Right ventricle myocardium inferior (tissue), 1 donor: ENCODE measurements around the gene LIMK1. TPM values are rescaled to one million over a fixed set of nuclear protein-coding genes. Genes with fewer than 3 reads are reported as not detected.
"Not testable (repeated sequence)": the region's sequence is repeated elsewhere in the genome, so short reads cannot be mapped to it uniquely, and the experiment has no call there.

Experiments
- ATAC-seq: fragments of 200-7000 bp; cut with Tn5 transposase; one replicate; pipeline ENCODE4 v1.9.1; 2020; ENCODE audit warnings: mild to moderate bottlenecking, moderate library complexity
- DNase-seq: peaks from one replicate; pipeline ENCODE4 v3.0.0; 2021; ENCODE audit errors: missing footprints
- intact Hi-C: fragments of 100-400 bp; cut with DNase I; formaldehyde crosslinking; loops from one replicate; pipeline ENCODE4 v1.11.0; 2022
- total RNA-seq: library from RNA; stranded (reverse); fragmentation: NEBNext Ultra II Directional; extraction: Animal tissue kit (Norgen Biotek cat#: 25700); gene quantifications from one replicate; pipeline ENCODE4 v1.2.1, GENCODE V29; 2021
- donor health status: DM: no; HTN: yes; CAD: no; lungs with severe emphysema.

Gene LIMK1
- total RNA-seq, 1 donor from 2014 or later: 8.7 TPM

DNA sequence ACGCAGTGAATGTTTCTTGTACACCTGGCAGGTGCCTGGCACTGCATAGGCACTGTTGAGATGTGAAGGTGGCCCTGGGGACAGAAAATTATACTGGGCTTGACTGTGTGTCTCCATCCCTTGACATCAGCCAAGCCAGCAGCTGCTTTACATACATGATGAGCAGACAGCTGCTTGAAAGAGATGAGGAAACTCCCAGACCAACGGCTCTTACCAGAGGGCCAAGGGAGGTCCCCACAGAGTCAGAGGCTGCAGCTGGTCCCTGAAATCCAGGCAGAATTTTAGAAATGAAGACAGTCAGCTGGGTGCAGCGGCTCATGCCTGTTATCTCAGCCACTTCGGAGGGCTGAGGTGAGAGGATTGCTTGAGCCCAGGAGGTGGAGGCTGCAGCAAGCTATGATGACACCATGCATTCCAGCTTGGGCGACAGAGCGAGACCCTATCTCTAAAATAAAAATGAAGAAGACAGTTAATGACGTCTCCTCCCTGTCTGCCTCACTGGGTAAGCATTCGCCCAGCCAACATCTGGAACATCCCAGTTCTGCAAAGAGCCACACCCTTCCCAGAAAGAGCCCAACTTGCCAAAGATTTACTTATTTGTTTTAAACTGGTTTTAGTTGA is 17.6 kb downstream of the LIMK1 start:
- ATAC-seq: peak; percentile 85
- no peak for DNase-seq
- intact Hi-C loops: no loop called here

DNA sequence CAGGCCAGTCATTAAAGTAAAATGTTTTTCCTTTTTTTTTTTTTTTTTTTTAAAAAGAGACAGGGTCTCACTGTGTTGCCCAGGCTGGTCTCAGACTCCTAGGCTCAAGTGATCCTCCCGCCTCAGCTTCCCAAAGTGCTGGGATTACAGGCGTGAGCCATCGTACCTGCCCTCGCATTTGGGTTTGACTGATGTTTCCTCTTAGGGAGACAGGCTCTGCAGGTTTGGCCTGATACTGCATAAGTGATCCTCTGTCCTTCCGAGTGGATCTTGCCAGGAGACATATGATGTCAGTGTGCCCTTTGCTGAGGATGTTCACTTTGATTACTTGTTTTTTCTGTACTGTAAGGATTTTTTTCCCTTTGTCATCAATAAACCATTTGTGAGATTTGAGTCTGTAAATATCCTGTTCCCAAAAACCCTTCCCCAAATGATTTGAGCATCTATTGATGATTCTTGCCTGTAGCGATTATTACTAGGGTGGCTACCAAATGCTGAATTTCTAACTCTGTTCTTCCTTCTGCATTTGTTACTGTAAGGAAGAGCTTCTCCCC is 19.7 kb downstream of the LIMK1 start:
- intact Hi-C loops: no loop called here
- no peak for DNase-seq
- no peak for ATAC-seq

DNA sequence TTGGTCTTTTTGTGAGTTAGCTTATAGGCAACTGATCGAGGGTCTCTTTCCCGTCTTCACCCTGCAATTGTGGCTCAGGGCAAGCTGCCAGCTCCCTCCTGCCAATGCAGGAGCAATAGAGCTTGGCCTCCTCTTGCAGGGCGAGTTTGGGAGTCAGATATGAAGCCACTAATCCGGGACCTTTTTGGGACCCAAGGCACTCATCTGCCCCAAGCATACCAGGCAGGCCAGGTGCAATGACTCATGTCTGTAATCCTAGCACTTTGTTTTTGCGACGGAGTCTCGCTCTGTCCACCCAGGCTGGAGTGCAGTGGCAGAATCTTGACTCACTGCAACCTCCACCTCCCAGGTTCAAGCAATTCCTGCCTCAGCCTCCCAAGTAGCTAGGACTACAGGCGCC is 21.1 kb downstream of the LIMK1 start:
- ATAC-seq (no peak), DNase-seq (no peak)
- intact Hi-C loops: no loop called here

DNA sequence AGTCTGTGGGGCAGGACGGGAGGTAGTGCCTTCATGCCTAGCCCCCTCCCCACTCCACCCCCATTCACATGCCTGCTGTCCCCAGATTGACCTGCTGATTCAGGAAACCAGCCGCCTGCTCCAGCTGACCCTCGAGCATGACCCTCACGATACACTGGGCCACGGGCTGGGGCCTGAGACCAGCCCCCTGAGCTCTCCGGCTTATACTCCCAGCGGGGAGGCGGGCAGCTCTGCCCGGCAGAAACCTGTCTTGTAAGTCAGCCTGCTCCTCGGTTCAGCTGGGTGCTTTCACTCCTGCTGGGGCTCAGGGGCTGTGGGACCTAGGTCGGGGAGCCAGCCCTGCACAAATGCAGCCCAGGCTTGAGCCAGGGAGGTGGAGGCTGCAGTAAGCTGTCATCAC is 22.4 kb downstream of the LIMK1 start:
- intact Hi-C loops: no loop called here
- DNase-seq: no peak
- ATAC-seq: no peak

DNA sequence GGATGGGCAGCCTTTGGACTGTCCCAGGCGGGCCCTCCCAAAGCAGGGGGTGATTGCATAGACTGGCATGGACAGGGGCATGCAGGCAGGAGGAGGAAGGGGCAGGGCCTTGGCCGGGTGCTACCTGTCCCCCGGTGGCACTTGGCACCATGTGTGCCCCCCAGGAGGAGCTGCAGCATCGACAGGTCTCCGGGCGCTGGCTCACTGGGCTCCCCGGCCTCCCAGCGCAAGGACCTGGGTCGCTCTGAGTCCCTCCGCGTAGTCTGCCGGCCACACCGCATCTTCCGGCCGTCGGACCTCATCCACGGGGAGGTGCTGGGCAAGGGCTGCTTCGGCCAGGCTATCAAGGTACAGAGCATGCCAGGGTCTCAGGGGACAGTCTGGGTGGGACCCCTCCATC is 23.2 kb downstream of the LIMK1 start:
- peak; percentile 39 for ATAC-seq
- no peak for DNase-seq
- intact Hi-C loops: no loop called here

DNA sequence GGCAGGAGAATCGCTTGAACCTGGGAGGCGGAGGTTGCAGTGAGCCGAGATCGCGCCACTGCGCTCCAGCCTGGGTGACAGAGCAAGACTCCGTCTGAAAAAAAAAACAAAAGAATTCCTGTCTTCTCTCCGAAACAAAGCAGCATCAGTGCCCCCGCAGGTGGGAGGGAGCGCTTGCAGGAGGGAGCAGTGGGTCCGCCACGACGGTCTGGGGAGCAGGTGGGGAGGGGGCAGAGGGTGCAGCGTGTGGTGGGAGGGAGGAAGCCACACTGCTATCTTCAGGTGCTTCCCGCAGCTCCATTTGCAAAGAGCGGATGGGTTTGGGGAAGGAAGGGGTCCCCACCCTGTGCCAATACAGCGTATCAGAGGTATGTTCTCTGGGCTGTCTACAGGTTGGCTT is 31.7 kb downstream of the LIMK1 start:
- no peak for ATAC-seq
- DNase-seq: no peak
- intact Hi-C loops: no loop called here

DNA sequence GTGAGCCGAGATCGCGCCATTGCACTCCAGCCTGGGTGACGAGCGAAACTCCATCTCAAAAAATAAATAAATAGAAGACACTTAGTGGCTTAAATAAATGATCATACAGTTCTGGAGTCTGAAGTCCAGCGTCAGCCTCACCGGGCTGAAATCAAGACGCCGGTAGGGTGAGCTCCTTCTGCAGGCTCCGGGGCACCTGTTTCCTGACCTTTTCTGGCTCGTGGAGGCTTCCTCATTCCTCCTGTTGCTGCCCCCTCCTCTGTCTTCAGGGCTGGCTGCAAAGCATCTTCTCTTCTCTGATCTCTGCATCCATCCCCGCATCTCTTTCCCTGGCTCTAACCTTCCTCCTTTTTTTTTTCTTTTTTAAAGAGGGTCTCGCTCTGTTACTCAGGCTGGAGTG is 32.8 kb downstream of the LIMK1 start:
- ATAC-seq: no peak
- intact Hi-C loops: no loop called here

DNA sequence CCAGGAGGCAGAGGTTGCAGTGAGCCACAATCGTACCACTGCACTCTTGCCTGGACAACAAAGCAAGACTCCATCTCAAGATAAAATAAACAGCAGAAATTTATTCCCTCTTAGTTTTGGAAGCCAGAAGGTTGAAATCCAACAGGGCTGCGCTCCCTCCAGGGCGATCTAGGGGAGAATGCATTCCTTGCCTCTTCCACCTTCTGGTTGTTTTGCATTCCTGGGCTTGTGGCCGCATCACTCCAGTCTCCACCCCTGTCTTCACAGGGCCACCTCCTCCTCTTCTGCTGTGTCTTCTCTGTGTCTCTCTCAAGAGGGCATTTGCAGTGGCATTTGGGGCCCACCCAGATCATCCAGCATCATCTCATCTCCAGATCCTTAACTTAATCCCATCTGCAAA is 36.2 kb downstream of the LIMK1 start:
- intact Hi-C loops: no loop called here
- ATAC-seq: no peak

More for the DNA sequence above, 32.8 kb downstream of the LIMK1 start:
- DNase-seq: no peak

DNA sequence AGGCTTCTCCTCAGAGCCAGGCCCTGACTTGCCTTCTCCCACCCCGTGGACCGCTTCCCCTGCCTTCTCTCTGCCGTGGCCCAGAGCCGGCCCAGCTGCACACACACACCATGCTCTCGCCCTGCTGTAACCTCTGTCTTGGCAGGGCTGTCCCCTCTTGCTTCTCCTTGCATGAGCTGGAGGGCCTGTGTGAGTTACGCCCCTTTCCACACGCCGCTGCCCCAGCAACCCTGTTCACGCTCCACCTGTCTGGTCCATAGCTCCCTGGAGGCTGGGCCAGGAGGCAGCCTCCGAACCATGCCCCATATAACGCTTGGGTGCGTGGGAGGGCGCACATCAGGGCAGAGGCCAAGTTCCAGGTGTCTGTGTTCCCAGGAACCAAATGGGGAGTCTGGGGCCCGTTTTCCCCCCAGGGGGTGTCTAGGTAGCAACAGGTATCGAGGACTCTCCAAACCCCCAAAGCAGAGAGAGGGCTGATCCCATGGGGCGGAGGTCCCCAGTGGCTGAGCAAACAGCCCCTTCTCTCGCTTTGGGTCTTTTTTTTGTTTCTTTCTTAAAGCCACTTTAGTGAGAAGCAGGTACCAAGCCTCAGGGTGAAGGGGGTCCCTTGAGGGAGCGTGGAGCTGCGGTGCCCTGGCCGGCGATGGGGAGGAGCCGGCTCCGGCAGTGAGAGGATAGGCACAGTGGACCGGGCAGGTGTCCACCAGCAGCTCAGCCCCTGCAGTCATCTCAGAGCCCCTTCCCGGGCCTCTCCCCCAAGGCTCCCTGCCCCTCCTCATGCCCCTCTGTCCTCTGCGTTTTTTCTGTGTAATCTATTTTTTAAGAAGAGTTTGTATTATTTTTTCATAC is 38.0 kb downstream of the LIMK1 start:
- intact Hi-C loops: no loop called here

More for the DNA sequence above, 36.2 kb downstream of the LIMK1 start:
- no peak for DNase-seq

DNA sequence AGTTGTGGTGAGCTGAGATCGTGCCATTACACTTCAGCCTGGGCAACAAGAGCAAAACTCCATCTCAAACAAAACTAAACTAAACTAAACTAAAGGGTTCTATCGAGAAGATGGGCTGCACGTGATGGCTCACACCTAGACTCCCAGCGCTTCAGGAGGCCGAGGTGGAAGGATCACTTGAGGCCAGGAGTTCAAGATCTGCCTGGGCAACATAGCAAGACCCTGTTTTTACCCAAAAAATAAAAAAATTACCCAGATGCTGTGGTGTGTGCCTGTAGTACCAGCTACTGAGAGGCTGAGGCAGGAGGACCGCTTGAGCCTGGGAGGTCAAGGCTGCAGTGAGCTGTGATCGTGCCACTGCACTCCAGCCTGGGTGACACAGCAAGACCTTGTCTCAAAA is 40.3 kb downstream of the LIMK1 start:
- ATAC-seq, DNase-seq, intact Hi-C loops: not testable (repeated sequence)

More for the DNA sequence above, 38.0 kb downstream of the LIMK1 start:
- DNase-seq: no peak
- ATAC-seq: no peak

DNA sequence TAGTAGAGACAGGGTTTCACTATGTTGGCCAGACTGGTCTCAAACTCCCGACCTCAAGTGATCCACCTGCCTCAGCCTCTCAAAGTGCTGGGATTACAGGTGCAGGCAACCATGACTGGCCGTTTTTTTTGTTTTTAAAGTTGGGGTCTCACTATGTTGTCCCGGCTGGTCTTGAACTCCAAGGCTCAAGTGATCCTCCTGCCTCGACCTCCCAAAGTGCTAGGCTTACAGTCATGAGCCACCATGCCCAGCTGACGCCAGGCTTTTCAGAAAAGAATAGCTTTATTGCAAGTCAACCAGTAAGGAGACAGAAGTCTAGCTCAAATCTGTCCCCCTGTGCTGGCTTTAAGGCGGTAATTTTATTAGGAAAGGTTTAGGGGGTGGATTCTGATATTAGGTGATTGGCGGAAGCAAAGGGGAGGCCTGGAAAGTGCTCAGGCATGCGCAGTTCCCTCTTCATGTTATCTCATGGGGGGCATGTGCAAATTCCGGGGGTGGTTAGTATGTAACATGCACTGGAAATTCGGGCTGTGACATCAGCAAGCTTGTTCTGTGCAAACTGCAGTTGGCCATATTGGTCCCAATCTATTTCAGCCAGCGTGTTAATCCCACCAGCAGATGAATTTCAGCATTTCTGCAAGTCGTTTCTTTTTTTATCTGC is 42.7 kb downstream of the LIMK1 start:
- no peak for ATAC-seq
- DNase-seq: no peak
- intact Hi-C loops: no loop called here

DNA sequence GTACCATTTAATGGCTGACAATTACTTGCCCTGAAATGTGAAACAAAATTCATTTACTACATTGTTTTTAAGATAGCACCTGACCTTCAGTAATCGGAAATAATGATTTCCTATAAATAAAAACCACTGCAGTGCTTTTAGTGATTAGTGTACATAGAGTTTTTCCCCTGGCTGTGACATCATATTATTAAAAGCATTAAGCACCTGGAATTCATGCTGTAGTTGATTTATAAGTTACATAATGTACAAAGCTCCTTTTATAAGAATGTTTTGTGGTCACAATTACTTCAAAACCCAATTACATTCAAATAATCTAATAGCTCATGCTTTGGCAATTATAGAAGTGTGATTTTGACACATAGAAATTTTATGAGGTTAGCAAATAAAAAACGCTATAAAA is 46.3 kb downstream of the LIMK1 start:
- DNase-seq: no peak
- ATAC-seq: no peak
- intact Hi-C loops: no loop called here

DNA sequence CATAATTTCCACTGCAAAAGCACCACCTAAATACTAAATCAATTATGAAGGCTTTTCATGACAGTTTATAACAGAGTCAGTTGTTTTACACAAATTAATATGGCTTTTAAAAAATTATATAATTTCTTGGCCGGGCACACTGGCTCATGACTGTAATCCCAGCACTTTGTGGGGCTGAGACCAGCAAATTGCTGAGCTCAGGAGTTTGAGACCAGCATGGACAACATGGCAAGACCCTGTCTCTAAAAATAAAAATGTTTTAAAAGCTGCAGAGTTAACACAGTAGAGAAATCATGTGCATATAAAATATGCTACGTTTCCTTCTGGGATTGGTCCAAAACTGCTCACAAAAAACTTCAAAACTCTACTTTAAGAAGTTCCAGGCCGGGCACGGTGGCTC is 46.9 kb downstream of the LIMK1 start:
- DNase-seq (no peak), ATAC-seq (no peak)
- intact Hi-C loops: no loop called here

DNA sequence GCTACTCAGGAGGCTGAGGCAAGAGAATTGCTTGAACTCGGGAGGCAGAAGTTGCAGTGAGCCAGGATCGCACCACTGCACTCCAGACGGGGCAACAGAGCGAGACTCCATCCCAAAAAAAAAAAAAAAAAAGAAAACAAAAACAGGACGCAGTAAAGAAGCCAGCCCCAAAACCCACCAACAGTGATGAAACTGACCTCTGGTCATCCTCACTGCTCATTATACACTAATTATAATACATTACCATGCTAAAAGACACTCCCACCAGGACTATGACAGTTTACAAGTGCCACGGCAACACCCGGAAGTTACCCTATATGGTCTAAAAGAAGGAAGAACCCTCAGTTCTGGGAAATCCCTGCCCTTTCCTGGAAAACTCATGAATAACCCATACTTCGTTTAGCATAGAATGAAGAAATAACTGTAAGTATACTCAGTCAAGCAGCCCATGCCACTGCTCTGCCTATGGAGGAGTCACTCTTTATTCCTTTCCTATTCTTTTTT is 50.6 kb downstream of the LIMK1 start:
- no peak for ATAC-seq
- intact Hi-C loops: no loop called here
- no peak for DNase-seq

DNA sequence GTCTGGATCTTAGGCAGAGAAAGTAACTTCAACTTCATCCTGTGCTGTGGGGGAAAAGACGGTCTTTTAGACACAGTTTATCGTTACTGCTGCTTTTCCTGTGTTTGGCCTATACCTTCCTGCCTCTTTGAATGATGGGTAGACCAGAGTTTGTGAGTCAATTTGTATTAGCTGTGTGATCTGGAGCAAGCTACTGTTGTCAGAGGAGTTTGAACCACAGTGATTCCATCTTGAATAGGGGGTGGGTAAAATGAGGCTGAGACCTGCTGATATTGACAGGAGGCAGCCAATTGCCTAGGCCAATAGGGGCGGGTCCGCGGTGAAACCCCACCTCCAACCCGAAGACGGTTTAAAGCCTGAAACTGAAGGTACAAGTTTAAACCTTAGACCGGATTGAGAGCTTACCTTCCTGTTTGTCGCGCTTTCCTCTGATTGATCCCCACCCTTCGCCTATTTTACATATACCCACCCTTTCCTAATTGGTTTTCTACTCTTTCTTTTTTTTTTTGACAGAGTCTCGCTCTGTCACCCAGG is 54.8 kb downstream of the LIMK1 start:
- DNase-seq: no peak
- intact Hi-C loops: no loop called here

DNA sequence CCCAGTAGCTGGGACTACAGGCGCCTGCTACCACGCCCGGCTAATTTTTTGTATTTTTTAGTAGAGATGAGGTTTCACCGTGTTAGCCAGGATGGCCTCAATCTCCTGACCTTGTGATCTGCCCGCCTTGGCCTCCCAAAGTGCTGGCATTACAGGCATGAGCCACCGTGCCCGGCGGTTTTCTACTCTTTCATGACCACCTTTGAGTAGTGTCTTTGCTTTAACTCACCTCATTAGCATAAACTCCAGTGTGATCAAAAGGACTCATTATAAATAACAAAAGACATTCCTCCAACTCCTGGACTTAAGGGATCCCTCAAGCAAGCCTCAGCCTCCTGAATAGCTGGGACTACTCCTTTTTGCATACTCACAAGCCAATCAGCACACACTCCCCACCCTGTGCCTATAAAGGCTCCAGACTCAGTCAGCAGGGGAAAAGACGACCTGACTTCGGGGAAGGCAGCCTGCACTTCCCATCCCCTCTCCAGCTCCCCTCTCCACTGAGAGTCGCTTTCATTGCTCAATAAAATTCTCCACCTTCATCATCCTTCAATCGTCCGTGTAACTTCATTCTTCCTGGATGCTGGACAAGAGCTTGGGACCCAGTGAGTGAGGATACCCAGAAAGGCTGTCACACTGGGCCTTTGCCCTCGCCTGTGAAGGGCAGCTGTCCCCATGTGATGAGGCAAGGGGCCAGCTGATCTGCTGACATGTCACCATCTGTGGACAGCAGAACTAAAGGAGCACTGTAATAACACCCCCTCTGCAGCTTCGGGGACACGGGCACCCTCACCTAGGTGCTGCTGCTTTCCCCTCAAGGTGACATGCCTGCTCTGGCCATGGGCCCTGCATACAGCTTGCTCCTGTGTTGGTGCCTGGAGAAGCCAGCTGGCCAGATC is 55.6 kb downstream of the LIMK1 start:
- peak; percentile 46 for ATAC-seq
- intact Hi-C loops: no loop called here
- no peak for DNase-seq

More for the DNA sequence above, 54.8 kb downstream of the LIMK1 start:
- ATAC-seq: no peak

DNA sequence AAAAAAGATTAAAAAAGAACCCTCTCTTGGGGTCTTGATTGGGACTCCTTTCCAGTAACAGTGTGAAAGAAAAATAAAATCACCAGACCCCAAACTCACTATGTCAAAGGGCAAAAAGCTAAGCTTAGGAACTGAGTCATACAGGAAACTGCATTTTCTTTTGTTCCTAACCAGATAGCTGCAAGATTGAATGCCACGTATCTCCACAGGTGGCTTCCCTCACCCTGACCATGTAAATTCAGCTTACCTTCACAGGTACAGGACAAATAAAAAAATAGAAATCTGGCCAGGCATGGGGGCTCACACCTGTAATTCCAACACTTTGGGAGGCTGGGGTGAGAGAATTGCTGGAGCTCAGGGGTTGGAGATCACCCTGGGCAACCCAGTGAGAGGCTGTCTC is 58.1 kb downstream of the LIMK1 start:
- ATAC-seq (no peak), DNase-seq (no peak)
- intact Hi-C loops: no loop called here

DNA sequence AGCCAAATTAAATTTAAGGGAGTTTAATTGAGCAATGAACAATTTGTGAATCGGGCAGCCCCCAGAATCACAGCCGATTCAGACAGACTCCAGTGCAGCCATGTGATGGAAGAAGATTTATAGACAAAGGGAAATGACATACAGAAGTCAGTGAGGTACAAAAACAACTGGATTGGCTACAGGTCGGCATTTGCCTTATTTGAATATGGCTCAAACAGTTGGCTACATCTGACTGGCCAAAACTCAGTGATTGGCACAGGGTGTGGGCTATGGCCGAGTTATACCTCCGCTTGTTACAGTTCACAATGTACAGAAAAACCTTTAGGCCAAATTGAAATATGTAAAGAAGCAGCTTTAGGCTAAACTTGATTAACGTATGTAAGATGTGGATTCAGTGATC is 59.8 kb downstream of the LIMK1 start:
- ATAC-seq (no peak), DNase-seq (no peak)
- intact Hi-C loops: no loop called here
